ENCODE results near the gene STARD13.
"Not testable (repeated sequence)": the region's sequence is repeated elsewhere in the genome, so short reads cannot be mapped to it uniquely, and the experiment has no call there.

Gene STARD13

GRCh38 chr13:33193428-33193974 is 92.1 kb downstream of the STARD13 start:
- no peak for DNase-seq

DNA sequence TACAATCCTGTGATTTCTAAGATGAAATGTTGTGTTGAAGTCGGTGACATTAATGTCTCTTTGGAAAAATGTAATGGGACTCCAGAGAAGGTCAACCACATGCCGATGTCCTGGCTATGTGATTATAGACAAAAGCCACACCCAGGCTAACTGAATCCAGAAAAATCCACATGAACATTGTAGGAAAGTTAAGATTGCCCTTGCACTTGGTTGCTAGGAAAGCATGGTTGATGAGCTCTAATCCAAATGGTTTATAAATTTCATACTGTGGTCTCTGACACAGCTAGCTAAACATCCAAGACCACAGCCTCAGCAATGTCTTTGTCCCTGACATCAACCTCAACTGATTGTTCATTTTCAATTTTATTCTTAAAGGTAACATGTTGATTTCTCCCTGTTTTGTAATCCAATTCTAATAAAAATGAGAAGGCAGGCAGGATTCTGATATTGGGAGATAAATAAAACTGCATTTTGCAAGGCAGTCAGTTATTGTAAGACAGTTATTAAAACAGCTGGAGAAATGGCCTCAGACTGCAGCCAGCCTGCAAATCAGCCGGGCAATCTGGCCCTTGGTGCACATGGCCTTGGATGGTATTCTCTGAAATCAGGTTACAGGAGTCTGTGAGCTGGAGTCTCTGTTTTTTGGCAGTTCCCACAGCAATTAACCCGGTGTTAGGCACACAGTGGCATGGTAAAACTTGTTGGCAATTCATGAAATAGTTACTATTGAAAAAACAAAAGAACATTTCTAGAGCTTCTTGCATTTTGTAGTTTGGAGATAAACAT is 93.9 kb downstream of the STARD13 start:
- DNase-seq, result no peak

GRCh38 chr13:33189470-33189869 is 96.1 kb downstream of the STARD13 start:
- no peak for DNase-seq

GRCh38 chr13:33188093-33188882 is 97.3 kb downstream of the STARD13 start:
- no peak for DNase-seq

GRCh38 chr13:33186861-33187291 is 98.7 kb downstream of the STARD13 start:
- DNase-seq, result no peak

DNA sequence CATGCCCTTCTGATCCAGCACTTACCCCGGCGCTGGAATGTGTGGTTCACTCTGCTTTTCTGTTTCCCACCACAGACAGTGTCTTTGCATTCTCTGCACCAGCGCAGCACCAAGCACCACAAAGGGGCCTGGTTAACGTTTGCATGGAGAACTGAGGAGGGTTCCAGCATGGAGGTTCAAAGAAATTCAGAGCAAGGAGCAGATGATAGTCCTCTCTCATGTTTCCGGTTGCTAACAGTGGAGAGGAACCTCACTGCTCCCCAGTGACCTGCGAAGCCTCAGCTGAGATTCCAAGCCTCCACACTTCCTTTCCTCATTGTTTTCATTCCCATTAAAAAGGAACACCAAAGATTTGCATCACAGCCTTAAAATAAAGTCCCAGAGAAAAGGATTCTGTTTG is 99.7 kb downstream of the STARD13 start:
- no peak for DNase-seq

DNA sequence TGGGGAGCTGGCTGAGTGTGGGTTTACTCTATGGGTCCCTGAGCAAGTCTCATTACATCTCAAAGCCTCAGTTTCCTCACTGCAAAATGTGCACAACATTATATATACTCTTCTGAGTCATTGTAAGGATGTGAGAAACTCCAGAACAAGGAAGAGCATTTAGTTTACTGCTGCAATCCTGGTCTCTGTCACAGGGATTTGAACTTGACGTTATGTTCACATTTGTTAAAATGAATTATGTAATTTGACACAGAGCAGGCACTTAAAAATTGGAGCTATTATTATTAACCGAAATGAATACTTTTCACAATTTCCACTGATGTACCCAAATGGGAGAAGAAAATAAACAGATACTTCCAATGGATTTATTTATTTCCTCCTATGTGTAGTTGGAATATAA is 101.0 kb downstream of the STARD13 start:
- no peak for DNase-seq

GRCh38 chr13:33184112-33184490 is 101.5 kb downstream of the STARD13 start:
- no peak for DNase-seq

DNA sequence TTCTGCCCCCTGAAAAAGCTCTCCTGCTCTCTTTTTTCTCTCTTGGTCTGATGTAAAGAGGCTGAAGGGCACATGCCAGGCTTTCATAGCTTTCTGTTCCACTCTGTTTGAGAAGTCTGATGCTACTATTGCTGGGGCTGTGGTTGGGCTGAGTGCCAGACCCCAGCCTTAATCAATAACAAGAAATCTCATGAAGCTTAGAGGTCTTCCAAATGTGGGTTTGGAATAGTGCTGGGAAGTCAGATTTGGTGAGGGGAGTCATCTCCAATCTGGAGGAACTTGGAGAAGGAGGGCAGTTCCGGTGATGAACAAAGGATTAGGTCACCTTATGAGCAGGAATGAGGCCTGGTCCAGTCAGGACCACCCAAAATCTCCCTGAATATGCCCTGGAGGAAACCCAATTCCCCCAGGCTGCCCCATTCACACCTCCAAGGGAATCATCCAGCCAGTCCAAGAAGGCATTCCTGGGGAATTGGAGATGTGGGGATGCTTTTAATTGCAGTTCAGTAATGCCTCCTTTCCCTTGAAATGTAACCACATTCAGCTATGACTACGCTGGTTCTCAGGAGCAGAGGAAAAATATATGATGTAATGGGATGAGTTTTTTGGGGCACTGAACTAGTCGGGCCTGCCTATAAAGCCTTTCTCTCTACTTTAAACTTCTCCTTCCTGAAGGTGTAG is 102.0 kb downstream of the STARD13 start:
- DNase-seq, result no peak

DNA sequence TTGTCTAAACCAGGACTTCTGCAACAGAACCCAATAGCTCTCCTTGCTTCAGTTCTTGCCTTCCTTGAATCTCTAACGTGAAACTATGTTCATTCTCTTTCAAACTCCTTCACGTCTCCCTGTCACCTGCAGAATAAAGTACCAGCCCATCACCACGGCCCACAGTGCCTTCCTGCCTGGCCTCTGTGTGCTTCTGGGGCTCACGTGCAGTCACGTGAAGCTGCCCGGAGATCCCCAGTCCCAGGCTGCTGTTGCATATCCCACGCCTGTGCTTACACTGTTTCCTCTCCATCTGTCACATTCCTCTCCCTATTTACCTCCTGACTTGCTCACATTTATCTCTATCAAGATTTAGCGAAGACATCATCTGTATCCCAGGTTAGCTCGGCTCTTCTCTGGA is 102.8 kb downstream of the STARD13 start:
- DNase-seq, result no peak

- DNase-seq, result no peak
Observed at GRCh38 chr13:33181264-33181663, 104.3 kb downstream of the STARD13 start.

GRCh38 chr13:33180122-33180804 is 105.3 kb downstream of the STARD13 start:
- no peak for DNase-seq

DNA sequence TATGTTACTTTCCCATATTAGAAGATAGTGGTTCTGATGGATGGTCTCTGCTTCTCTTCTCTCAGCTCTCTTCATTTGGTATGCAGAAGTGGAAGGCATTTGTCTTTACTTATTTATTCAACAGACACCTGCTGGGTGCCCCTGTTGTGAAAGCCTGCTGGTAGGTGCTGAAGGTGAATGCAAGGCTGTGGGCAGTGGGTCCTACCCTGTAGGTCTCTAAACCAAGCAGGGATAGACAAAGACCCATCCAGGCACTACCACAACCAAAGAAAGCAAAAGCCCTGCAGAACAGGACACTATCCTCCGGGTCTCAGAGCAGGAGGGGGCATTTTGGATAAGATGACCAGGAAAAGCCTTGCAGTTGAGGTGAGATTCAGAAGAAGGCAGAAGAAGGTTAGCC is 106.1 kb downstream of the STARD13 start:
- no peak for DNase-seq

DNA sequence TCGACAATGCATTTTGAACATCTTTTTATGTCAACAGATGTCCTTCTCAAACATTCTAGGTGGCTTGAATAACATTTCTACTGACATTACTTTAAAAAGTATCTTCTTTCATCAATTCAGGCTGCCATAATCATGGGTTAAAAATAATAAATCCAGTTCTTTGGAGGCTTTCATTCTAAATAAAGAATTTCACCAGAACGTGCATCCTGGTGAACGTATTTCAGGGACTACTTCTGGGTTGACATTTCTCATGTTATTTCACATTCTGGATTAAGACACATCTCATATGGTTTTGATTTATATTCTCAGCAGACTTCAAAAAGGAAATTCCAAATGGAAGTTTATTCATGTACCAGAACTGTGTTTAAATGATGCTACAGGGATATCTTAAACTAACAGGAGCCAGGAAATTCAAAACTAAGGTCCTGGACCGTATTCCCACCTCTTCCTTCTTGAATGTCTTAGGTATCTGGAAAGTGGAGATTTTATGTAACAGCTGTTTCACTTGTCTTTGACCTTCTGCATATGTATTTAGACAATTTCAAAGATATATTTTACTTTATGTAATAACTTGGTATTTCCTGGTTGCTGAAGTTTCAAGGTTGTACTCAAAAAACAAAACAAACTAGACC is 107.2 kb downstream of the STARD13 start:
- DNase-seq, result no peak

GRCh38 chr13:33177340-33178208 is 108.0 kb downstream of the STARD13 start:
- not testable (repeated sequence) for DNase-seq

DNA sequence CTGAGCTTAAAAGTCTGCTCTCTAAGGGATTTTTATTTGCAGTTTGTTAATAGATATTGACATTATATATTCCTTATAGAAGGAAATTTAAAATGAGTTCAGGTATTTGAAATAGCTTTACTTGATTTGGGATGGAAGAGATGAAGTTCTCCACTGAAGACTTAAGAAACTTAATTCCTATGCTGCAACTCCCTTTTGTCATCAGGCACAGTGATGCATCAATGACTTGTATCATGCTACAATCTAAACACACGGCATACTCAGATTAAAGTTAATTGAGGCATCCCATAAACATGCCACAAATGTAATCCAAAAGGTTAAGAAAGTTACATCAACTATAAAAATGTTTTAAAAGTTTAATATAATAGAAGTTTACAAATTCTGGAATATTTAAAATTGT is 109.0 kb downstream of the STARD13 start:
- DNase-seq, result no peak

GRCh38 chr13:33175991-33176390 is 109.6 kb downstream of the STARD13 start:
- no peak for DNase-seq

DNA sequence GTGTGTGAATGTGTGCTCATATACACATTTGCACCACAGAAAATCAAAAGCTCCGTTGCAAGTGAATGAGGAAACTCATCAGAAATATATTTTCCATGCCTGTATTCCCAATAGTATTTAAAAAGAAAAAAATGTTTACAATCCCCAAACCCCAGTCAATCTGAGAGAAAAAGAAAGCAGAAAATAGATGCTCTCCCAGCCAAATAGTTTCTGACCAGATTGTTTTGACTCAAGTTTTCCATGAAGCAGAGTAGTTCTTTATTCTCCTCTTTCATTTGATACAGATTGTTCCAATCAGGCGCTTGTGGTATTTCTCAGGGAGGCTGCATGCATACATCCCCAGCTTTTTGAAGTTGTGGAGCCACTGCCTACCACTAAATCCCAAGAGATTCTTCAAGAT is 110.6 kb downstream of the STARD13 start:
- no peak for DNase-seq

- DNase-seq, result no peak
Observed at GRCh38 chr13:33174491-33174890, 111.1 kb downstream of the STARD13 start.

- no peak for DNase-seq
Observed at GRCh38 chr13:33172911-33173310, 112.6 kb downstream of the STARD13 start.

GRCh38 chr13:33172400-33172799 is 113.2 kb downstream of the STARD13 start:
- no peak for DNase-seq

Measured in bone marrow (tissue), 2 donors.